ENCODE measurements around the gene CCNB3. TPM values are rescaled to one million over a fixed set of nuclear protein-coding genes. Genes with fewer than 3 reads are reported as not detected.

Gene CCNB3
- total and polyA plus RNA-seq, 2 of the 4 experiments (the other 2 are of a cell fraction) = 0.09 to 0.18 TPM

GRCh38 chrX:50200907-50201306, 3.7 kb upstream of the CCNB3 start, which contains the start of gene AKAP4:
TSS of gene AKAP4 (minus strand) at chrX:50201007. CDS start at chrX:50200889, 118 bp downstream.
- Histone ChIP-seq H2BK120ac (ENCODE audit: low read depth, low read length) (no peak within 1 kb of the TSS), H3K9me3 (ENCODE audit: control insufficient read depth, insufficient read depth, low read length) (no peaks in the 10 kb centered on the region), H3K23ac (ENCODE audit: low read depth, low read length) (no peak within 1 kb of the TSS), H3K79me1 (ENCODE audit: low read depth in 1 of 2, low read length in 2 of 2) (no peaks in the 10 kb centered on the region), H3K36me3 (ENCODE audit: control insufficient read depth, insufficient read depth, low read length) (no peaks in the 10 kb centered on the region), H3K27ac (ENCODE audit: insufficient read depth, low read length) (no peak within 1 kb of the TSS), H3K56ac (ENCODE audit: extremely low read depth, insufficient read depth, low read length) (no peak within 1 kb of the TSS), H3K18ac (ENCODE audit: low read depth, low read length) (no peak within 1 kb of the TSS), H2AK5ac (ENCODE audit: low read depth, low read length) (no peak within 1 kb of the TSS), H3K4me2 (ENCODE audit: low read depth, low read length) (no peak within 1 kb of the TSS), H3K14ac (replicated peaks; ENCODE audit: low read depth, low read length) (no peak within 1 kb of the TSS), H3K27me3 (ENCODE audit: control insufficient read depth, insufficient read depth, low read length) (no peaks in the 10 kb centered on the region; the same call in 1 of the 2 replicates), H4K20me1 (ENCODE audit: insufficient read depth, low read length) (no peaks in the 10 kb centered on the region), H3K4me1 (ENCODE audit: control insufficient read depth, insufficient read depth, low read length) (no peaks in the 10 kb centered on the region), H3K4ac (ENCODE audit: low read depth, low read length) (no peak within 1 kb of the TSS), H4K91ac (ENCODE audit: insufficient read depth, low read depth, low read length) (no peak within 1 kb of the TSS), H2BK5ac (ENCODE audit: low read depth, low read length, poor library complexity, severe bottlenecking) (no peak within 1 kb of the TSS), H3K4me3 (ENCODE audit: insufficient read depth, low read depth, low read length) (no peak within 1 kb of the TSS), H4K8ac (ENCODE audit: low read depth in 2 of 2, low read length in 2 of 2) (no peak within 1 kb of the TSS), H2AK9ac (replicated peaks; ENCODE audit: low read depth, low read length, poor library complexity) (no peak within 1 kb of the TSS), H2AFZ (replicated peaks; ENCODE audit: low read length, poor library complexity) (no peak within 1 kb of the TSS), H2BK15ac (ENCODE audit: low read depth, low read length) (no peak within 1 kb of the TSS), H2BK20ac (ENCODE audit: low read depth, low read length) (no peak within 1 kb of the TSS), H3K9ac (ENCODE audit: low read depth, low read length) (no peak within 1 kb of the TSS), H4K5ac (ENCODE audit: low read depth, low read length) (no peak within 1 kb of the TSS), H3K9me1 (ENCODE audit: insufficient read depth, low read length) (no peaks in the 10 kb centered on the region)
- CTCF ChIA-PET = interaction anchor here (1.0 kb wide), 1 partner anchor 100 kb away, joined by 3 read pairs; no protein-coding TSS in a partner anchor
- BruUV-seq (replicated peaks) = no TSS peak
- dilution Hi-C loops (cut with HindIII; ENCODE audit: low sequenced_read_pairs, unreplicated experiment) = no loop called here
- POLR2A ChIA-PET (ENCODE audit: unreplicated experiment) = no interaction called here
- no CpG with 5 or more reads among the region's 1 CpG for WGBS, 2 experiments (ENCODE audit: extremely low coverage in 2 of 2, insufficient read length in 1 of 2)
- TF ChIP-seq FOS (IDR thresholded peaks at IDR 0.05; ENCODE audit: low read depth, low read length) (no peak), CHD1 (IDR thresholded peaks at IDR 0.05; ENCODE audit: low read depth, low read length) (no peak), USF2 (IDR thresholded peaks at IDR 0.05; ENCODE audit: low read depth, low read length) (no peak), CTCF (conservative IDR thresholded peaks at IDR 0.05; ENCODE audit: low read depth, low read length) (no peak), SMC3 (IDR thresholded peaks at IDR 0.05; ENCODE audit: low read depth, low read length) (no peak), MAFK (IDR thresholded peaks at IDR 0.05; ENCODE audit: low read depth, low read length) (no peak), RFX5 (IDR thresholded peaks at IDR 0.05; ENCODE audit: low read depth, low read length) (no peak), MAZ (IDR thresholded peaks at IDR 0.05; ENCODE audit: borderline replicate concordance, low read depth, low read length) (no peak), RAD21 (IDR thresholded peaks at IDR 0.05; ENCODE audit: low read length) (no peak), POLR2A (IDR thresholded peaks at IDR 0.05; ENCODE audit: low read depth, low read length) (no peak), ELK1 (IDR thresholded peaks at IDR 0.05; ENCODE audit: borderline replicate concordance, low read depth, low read length) (no peak), NFE2L2 (IDR thresholded peaks at IDR 0.05; ENCODE audit: low read depth, low read length) (no peak), MXI1 (IDR thresholded peaks at IDR 0.05; ENCODE audit: borderline replicate concordance, low read depth, low read length) (no peak), CEBPB (IDR thresholded peaks at IDR 0.05; ENCODE audit: low read depth, low read length) (no peak), RCOR1 (IDR thresholded peaks at IDR 0.05; ENCODE audit: insufficient replicate concordance, low read length) (no peak), BHLHE40 (IDR thresholded peaks at IDR 0.05; ENCODE audit: low read depth, low read length) (no peak)
- in situ Hi-C loops (cut with MboI; ENCODE audit: low sequenced_read_pairs) = no loop called here
- ATAC-seq (ENCODE audit: low read depth) (no peak), DNase-seq (no peak)
- intact Hi-C loops (cut with micrococcal nuclease) = no loop called here
